Choroid plexus epithelial cell (primary cell): ENCODE data around the gene GTF2IRD1.
"Not testable (repeated sequence)": the region's sequence is repeated elsewhere in the genome, so short reads cannot be mapped to it uniquely, and the experiment has no call there.

Experiments
- DNase-seq: peaks from one replicate; pipeline ENCODE4 v3.0.0-alpha.2; 2010; ENCODE audit warnings: low read depth
- H3K4me3 ChIP-seq: 2 replicates; pipeline ENCODE4 v1.5.1; 2011; ENCODE audit warnings: low read depth, mild to moderate bottlenecking, control low read depth, low read length, moderate library complexity
- TF ChIP-seq, protein P1 (sequence below): conservative IDR thresholded peaks from 2 replicates; pipeline ENCODE4 v1.5.1; 2011; ENCODE audit warnings: low read depth, mild to moderate bottlenecking, control low read depth, inconsistent platforms, low read length, moderate library complexity

Gene GTF2IRD1

GRCh38 chr7:74438327-74438726 is 15.4 kb upstream of the GTF2IRD1 start:
- H3K4me3 ChIP-seq: no peak overlapping the region
- DNase-seq: no peak
- TF ChIP-seq, protein P1, sequence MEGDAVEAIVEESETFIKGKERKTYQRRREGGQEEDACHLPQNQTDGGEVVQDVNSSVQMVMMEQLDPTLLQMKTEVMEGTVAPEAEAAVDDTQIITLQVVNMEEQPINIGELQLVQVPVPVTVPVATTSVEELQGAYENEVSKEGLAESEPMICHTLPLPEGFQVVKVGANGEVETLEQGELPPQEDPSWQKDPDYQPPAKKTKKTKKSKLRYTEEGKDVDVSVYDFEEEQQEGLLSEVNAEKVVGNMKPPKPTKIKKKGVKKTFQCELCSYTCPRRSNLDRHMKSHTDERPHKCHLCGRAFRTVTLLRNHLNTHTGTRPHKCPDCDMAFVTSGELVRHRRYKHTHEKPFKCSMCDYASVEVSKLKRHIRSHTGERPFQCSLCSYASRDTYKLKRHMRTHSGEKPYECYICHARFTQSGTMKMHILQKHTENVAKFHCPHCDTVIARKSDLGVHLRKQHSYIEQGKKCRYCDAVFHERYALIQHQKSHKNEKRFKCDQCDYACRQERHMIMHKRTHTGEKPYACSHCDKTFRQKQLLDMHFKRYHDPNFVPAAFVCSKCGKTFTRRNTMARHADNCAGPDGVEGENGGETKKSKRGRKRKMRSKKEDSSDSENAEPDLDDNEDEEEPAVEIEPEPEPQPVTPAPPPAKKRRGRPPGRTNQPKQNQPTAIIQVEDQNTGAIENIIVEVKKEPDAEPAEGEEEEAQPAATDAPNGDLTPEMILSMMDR: no peak

DNA sequence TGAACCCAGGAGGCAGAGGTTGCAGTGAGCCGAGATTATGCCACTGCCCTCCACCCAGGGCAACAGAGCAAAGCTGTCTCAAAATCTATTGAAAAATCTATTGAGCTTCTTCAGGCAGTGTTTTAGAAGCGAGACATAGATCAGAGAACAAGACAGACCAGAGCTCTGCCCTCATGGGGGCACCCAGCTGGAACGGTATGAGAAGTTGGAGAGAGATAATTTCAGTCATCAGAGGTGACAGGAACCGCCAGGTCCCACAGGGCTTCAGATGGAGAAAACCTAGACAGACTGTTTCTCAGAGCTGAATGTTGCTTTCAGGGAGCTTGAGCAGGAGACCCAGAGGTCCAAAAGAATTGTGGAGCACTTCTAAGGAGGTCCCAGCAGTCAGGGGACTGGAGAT is 14.2 kb upstream of the GTF2IRD1 start:
- TF ChIP-seq, protein P1: no peak
- no peak for DNase-seq
- no peak overlapping the region for H3K4me3 ChIP-seq

GRCh38 chr7:74440143-74440542 is 13.6 kb upstream of the GTF2IRD1 start:
- DNase-seq, H3K4me3 ChIP-seq: not testable (repeated sequence)

GRCh38 chr7:74441801-74442200 is 11.9 kb upstream of the GTF2IRD1 start:
- H3K4me3 ChIP-seq: no peak overlapping the region
- TF ChIP-seq, protein P1: no peak
- no peak for DNase-seq

DNA sequence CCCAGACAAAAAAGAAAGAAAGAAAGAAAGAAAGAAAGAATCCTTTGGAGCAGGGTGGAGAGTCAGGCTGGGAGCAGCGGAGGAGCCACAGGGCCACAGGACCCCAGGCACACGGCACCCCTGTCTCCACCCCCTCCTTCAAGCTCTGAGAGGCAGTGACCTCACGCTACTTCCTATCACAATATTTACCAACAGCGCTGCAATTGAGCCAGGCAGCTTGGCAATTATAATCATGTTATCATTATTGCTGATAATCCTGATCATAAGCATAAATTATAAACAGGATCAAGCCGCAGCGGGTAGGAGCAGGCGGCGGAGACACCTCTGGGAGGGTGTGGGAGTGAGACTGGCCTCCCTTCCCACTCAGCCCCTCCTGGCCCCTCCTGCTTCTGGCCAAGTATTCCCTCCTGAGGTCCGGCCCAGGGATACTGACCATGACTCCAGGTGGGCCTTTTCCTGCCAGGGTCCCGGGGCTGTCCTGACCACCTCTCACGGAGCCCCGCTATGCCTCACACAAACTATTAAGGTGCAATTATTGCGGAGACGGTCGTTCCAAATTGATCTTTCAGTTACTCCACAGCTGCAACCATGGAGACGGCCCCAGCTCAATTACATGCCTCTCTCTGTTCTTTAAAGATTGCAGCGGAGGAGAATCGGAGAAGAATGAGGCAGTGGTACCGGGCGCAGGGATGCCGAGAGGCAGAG is 10.0 kb upstream of the GTF2IRD1 start:
- no peak for DNase-seq
- TF ChIP-seq, protein P1: no peak
- no peak overlapping the region for H3K4me3 ChIP-seq

GRCh38 chr7:74449144-74449543 is 4.6 kb upstream of the GTF2IRD1 start:
- TF ChIP-seq, protein P1: no peak
- DNase-seq: no peak
- no peak overlapping the region for H3K4me3 ChIP-seq

DNA sequence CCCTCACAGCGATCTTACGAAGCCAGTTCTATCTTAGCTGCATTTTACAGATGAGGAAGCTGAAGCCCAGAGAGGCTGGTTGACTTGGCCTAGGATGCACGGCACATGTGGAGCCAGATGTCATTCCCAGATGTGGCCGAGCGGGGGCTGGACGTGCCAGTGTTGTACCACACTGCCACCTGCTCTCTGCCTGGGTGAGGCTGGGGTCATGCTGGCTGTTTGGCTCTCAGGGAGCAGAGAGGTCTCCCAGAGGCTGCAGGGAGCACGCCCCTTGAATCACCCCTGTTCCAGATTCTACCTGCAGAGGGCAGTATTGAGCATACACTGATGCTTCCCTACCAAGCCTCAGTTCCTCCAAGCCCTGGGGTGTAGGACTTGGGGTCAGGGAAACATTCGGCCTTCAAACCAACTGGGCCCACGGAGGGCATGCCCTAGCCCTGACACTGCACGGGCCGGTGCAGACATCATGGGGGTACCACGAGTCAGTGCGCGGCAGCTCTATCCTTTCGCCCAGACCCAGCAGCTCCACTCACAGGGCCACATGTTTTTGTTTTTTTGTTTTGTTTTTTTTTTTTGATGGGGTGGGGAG is 3.8 kb upstream of the GTF2IRD1 start:
- H3K4me3 ChIP-seq: no peak overlapping the region
- DNase-seq: peak; percentile 58
- TF ChIP-seq, protein P1: peak; percentile 87
